HepG2 (cell line): ENCODE measurements around the gene TPI1. TPM values are rescaled to one million over a fixed set of nuclear protein-coding genes. Genes with fewer than 3 reads are reported as not detected.

Source experiments
- ASH2L ChIP-seq: fragments of 300-600, 200-600 bp; sonication (generic); IDR thresholded peaks from 2 replicates; pipeline ENCODE4 v1.7.0; 2017; ENCODE audit warnings: low read depth, mild to moderate bottlenecking, moderate library complexity, mixed read lengths, low read length; ENCODE audit not compliant: insufficient read length
- BRD4 ChIP-seq: sonication (generic); formaldehyde crosslinking; IDR thresholded peaks from 2 replicates; pipeline ENCODE4 v1.4.0; 2020; ENCODE audit warnings: missing genetic modification reagents
- HNF4A ChIP-seq: sonication (generic); formaldehyde crosslinking; IDR thresholded peaks from 2 replicates; pipeline ENCODE4 v1.4.0; 2020; ENCODE audit warnings: missing genetic modification reagents
- MAF1 ChIP-seq: sonication (generic); formaldehyde crosslinking; IDR thresholded peaks from 2 replicates; pipeline ENCODE4 v1.5.0; 2020; ENCODE audit warnings: missing genetic modification reagents, borderline replicate concordance
- PRMT3 ChIP-seq: sonication (generic); formaldehyde crosslinking; IDR thresholded peaks from 2 replicates; pipeline ENCODE4 v1.8.1; 2022; ENCODE audit warnings: low read depth, mild to moderate bottlenecking, moderate library complexity, missing genetic modification reagents, borderline replicate concordance
- PRPF4 ChIP-seq: fragments of 200-400 bp; formaldehyde crosslinking; IDR thresholded peaks from 2 replicates; pipeline ENCODE4 v1.6.1; 2016; ENCODE audit warnings: low read length, low read depth; ENCODE audit not compliant: poor library complexity, severe bottlenecking
- SRY ChIP-seq: sonication (generic); formaldehyde crosslinking; IDR thresholded peaks from 2 replicates; pipeline ENCODE4 v1.8.0; 2022; ENCODE audit warnings: mild to moderate bottlenecking, missing genetic modification reagents
- ZNF10 ChIP-seq: sonication (generic); formaldehyde crosslinking; IDR thresholded peaks from 2 replicates; pipeline ENCODE4 v1.4.0; 2020; ENCODE audit warnings: mild to moderate bottlenecking, low read depth, missing genetic modification reagents, borderline replicate concordance
- ZNF616 ChIP-seq: sonication (generic); formaldehyde crosslinking; IDR thresholded peaks from 2 replicates; pipeline ENCODE4 v1.5.0; 2020; ENCODE audit warnings: low read depth, mild to moderate bottlenecking, missing genetic modification reagents
- ZNF788 ChIP-seq: sonication (generic); formaldehyde crosslinking; IDR thresholded peaks from 2 replicates; pipeline ENCODE4 v1.5.0; 2020; ENCODE audit warnings: mild to moderate bottlenecking, missing genetic modification reagents, borderline replicate concordance
- polyA plus RNA-seq, 8 experiments: library from polyadenylated mRNA; depleted of rRNA in 3 of 8; stranded (reverse) in 7 of 8; unstranded in 1 of 8; fragments of >200 nt; fragmentation: Illumina TruSeq in 4 of 8; extraction: Trizol in 4 of 8; gene quantifications; 2 replicates each; pipeline versions ENCODE4 v1.2.1 to v1.2.3, GENCODE V29; 2011 to 2016; ENCODE audit warnings: low read depth in 4 of 8, missing spikeins in 1 of 8, mixed read lengths in 1 of 8; ENCODE audit not compliant: insufficient read depth in 1 of 8
- total RNA-seq, 5 experiments: library from RNA; depleted of rRNA; stranded (reverse); fragments of >200 nt; fragmentation: Illumina TruSeq; extraction: Trizol; gene quantifications; 2 replicates each; pipeline ENCODE4 v1.2.3, GENCODE V29; 2016; ENCODE audit warnings: low read depth in 1 of 5
- TF ChIP-seq, protein P1 (sequence below): sonication (generic); formaldehyde crosslinking; IDR thresholded peaks from 2 replicates; pipeline ENCODE4 v1.4.0; 2020; ENCODE audit warnings: missing genetic modification reagents
- TF ChIP-seq, protein P2 (sequence below): IDR thresholded peaks from 2 replicates; pipeline ENCODE4 v1.6.1; 2018; ENCODE audit warnings: missing genetic modification reagents, mild to moderate bottlenecking, missing compliant biosample characterization
- TF ChIP-seq, protein P3 (sequence below): sonication (generic); formaldehyde crosslinking; IDR thresholded peaks from 2 replicates; pipeline ENCODE4 v1.4.0; 2020; ENCODE audit warnings: missing genetic modification reagents, borderline replicate concordance
- TF ChIP-seq, protein P4 (sequence below): IDR thresholded peaks from 2 replicates; pipeline ENCODE4 v1.6.1; 2016

TPI1 gene
- total and polyA plus RNA-seq, 2 of the 13 experiments (the other 11 are each of a cell fraction or from before 2014, with no cell fraction given): 945 to 2,535 TPM

DNA sequence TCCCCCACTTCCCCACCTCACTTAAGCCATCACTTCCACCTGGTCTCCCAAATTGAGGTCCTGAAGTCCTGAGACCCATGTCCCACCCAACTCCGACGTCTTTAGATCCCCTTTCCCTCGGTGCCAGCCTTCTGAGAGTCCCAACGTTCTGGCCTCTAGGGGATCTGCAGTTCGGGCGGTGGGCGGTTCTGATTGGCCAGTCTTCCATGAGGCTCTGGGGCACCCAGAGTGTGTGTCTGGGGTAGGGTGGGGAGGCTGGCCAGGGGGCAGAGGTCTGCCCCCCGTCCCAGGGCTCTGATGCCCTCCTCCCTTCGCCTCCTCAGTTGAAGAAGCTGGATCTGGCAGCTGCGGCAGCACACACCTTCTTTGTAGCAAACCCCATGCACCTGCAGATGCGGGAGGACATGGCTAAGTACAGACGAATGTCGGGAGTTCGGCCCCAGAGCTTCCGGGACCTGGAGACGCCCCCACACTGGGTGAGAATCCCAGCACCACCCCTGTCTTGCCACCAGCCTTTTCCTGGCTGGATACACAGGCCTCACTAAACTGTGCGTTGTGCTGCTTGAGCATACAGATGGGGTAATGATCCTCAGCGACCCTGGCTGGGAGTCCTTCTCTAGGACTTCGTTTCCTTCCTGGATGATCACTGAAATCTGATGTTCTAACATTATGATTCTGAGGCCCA, 37.7 kb upstream of the TPI1 start (continued):
- TF ChIP-seq MAF1 (CRISPR knock-in tag): 0 out of 2 replicates have a peak, but pooled peaks have one; percentile 44
- TF ChIP-seq, protein P1, sequence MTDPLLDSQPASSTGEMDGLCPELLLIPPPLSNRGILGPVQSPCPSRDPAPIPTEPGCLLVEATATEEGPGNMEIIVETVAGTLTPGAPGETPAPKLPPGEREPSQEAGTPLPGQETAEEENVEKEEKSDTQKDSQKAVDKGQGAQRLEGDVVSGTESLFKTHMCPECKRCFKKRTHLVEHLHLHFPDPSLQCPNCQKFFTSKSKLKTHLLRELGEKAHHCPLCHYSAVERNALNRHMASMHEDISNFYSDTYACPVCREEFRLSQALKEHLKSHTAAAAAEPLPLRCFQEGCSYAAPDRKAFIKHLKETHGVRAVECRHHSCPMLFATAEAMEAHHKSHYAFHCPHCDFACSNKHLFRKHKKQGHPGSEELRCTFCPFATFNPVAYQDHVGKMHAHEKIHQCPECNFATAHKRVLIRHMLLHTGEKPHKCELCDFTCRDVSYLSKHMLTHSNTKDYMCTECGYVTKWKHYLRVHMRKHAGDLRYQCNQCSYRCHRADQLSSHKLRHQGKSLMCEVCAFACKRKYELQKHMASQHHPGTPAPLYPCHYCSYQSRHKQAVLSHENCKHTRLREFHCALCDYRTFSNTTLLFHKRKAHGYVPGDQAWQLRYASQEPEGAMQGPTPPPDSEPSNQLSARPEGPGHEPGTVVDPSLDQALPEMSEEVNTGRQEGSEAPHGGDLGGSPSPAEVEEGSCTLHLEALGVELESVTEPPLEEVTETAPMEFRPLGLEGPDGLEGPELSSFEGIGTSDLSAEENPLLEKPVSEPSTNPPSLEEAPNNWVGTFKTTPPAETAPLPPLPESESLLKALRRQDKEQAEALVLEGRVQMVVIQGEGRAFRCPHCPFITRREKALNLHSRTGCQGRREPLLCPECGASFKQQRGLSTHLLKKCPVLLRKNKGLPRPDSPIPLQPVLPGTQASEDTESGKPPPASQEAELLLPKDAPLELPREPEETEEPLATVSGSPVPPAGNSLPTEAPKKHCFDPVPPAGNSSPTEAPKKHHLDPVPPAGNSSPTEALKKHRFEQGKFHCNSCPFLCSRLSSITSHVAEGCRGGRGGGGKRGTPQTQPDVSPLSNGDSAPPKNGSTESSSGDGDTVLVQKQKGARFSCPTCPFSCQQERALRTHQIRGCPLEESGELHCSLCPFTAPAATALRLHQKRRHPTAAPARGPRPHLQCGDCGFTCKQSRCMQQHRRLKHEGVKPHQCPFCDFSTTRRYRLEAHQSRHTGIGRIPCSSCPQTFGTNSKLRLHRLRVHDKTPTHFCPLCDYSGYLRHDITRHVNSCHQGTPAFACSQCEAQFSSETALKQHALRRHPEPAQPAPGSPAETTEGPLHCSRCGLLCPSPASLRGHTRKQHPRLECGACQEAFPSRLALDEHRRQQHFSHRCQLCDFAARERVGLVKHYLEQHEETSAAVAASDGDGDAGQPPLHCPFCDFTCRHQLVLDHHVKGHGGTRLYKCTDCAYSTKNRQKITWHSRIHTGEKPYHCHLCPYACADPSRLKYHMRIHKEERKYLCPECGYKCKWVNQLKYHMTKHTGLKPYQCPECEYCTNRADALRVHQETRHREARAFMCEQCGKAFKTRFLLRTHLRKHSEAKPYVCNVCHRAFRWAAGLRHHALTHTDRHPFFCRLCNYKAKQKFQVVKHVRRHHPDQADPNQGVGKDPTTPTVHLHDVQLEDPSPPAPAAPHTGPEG (CRISPR knock-in tag): no peak
- 0 out of 2 replicates have a peak, but pooled peaks have one; percentile 8 for TF ChIP-seq BRD4
- TF ChIP-seq, protein P2, sequence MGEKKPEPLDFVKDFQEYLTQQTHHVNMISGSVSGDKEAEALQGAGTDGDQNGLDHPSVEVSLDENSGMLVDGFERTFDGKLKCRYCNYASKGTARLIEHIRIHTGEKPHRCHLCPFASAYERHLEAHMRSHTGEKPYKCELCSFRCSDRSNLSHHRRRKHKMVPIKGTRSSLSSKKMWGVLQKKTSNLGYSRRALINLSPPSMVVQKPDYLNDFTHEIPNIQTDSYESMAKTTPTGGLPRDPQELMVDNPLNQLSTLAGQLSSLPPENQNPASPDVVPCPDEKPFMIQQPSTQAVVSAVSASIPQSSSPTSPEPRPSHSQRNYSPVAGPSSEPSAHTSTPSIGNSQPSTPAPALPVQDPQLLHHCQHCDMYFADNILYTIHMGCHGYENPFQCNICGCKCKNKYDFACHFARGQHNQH: 0 out of 2 replicates have a peak, but pooled peaks have one; percentile 3
- 0 out of 2 replicates have a peak, but pooled peaks have one; percentile 9 for TF ChIP-seq PRMT3 (CRISPR knock-in tag)
- TF ChIP-seq, protein P3, sequence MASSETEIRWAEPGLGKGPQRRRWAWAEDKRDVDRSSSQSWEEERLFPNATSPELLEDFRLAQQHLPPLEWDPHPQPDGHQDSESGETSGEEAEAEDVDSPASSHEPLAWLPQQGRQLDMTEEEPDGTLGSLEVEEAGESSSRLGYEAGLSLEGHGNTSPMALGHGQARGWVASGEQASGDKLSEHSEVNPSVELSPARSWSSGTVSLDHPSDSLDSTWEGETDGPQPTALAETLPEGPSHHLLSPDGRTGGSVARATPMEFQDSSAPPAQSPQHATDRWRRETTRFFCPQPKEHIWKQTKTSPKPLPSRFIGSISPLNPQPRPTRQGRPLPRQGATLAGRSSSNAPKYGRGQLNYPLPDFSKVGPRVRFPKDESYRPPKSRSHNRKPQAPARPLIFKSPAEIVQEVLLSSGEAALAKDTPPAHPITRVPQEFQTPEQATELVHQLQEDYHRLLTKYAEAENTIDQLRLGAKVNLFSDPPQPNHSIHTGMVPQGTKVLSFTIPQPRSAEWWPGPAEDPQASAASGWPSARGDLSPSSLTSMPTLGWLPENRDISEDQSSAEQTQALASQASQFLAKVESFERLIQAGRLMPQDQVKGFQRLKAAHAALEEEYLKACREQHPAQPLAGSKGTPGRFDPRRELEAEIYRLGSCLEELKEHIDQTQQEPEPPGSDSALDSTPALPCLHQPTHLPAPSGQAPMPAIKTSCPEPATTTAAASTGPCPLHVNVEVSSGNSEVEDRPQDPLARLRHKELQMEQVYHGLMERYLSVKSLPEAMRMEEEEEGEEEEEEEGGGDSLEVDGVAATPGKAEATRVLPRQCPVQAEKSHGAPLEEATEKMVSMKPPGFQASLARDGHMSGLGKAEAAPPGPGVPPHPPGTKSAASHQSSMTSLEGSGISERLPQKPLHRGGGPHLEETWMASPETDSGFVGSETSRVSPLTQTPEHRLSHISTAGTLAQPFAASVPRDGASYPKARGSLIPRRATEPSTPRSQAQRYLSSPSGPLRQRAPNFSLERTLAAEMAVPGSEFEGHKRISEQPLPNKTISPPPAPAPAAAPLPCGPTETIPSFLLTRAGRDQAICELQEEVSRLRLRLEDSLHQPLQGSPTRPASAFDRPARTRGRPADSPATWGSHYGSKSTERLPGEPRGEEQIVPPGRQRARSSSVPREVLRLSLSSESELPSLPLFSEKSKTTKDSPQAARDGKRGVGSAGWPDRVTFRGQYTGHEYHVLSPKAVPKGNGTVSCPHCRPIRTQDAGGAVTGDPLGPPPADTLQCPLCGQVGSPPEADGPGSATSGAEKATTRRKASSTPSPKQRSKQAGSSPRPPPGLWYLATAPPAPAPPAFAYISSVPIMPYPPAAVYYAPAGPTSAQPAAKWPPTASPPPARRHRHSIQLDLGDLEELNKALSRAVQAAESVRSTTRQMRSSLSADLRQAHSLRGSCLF (CRISPR knock-in tag): no peak
- no peak for TF ChIP-seq ASH2L
- no peak for TF ChIP-seq PRPF4
- peak; percentile 24; the same call in 1 of the 2 replicates for TF ChIP-seq HNF4A (CRISPR knock-in tag)
- TF ChIP-seq ZNF616 (CRISPR knock-in tag): no peak
- TF ChIP-seq, protein P4, sequence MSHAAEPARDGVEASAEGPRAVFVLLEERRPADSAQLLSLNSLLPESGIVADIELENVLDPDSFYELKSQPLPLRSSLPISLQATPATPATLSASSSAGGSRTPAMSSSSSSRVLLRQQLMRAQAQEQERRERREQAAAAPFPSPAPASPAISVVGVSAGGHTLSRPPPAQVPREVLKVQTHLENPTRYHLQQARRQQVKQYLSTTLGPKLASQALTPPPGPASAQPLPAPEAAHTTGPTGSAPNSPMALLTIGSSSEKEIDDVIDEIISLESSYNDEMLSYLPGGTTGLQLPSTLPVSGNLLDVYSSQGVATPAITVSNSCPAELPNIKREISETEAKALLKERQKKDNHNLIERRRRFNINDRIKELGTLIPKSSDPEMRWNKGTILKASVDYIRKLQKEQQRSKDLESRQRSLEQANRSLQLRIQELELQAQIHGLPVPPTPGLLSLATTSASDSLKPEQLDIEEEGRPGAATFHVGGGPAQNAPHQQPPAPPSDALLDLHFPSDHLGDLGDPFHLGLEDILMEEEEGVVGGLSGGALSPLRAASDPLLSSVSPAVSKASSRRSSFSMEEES (CRISPR knock-in tag): no peak
- TF ChIP-seq ZNF10 (CRISPR knock-in tag): no peak
- TF ChIP-seq ZNF788 (CRISPR knock-in tag): no peak
- 0 out of 2 replicates have a peak, but pooled peaks have one; percentile 17 for TF ChIP-seq SRY (CRISPR knock-in tag)
